GM21786 (cell line): ENCODE measurements around the gene CD320.
"Not testable (repeated sequence)": the region's sequence is repeated elsewhere in the genome, so short reads cannot be mapped to it uniquely, and the experiment has no call there.

Source experiments
- ATAC-seq: cut with Tn5 transposase; IDR thresholded peaks from one replicate; pipeline ENCODE4 v1.9.1; 2021; ENCODE audit not compliant: unreplicated experiment

The CD320 gene

GRCh38 chr19:8307965-8308866 is at the start of gene CD320:
Gene CD320 (minus strand): TSS chr19:8308358. CDS start chr19:8308290, 68 bp downstream.
- peak; percentile 71 for ATAC-seq

GRCh38 chr19:8357007-8357521 is 48.9 kb upstream of the CD320 start:
- no peak for ATAC-seq

GRCh38 chr19:8355631-8356402 is 47.7 kb upstream of the CD320 start:
- no peak for ATAC-seq

- not testable (repeated sequence) for ATAC-seq
These were observed 44.7 kb upstream of the CD320 start for GRCh38 chr19:8352845-8353244.

GRCh38 chr19:8352134-8352827 is 44.1 kb upstream of the CD320 start:
- no peak for ATAC-seq

GRCh38 chr19:8349629-8350372 is 41.6 kb upstream of the CD320 start:
- ATAC-seq, result not testable (repeated sequence)

GRCh38 chr19:8343483-8343844 is 35.3 kb upstream of the CD320 start:
- ATAC-seq, result no peak

- peak; percentile 70 for ATAC-seq
These were observed 34.7 kb upstream of the CD320 start, which contains the start of gene KANK3 for GRCh38 chr19:8342684-8343482. Gene KANK3 (minus strand): TSS chr19:8343262. CDS start chr19:8337828, 5,434 bp downstream.

- no peak for ATAC-seq
These were observed 34.1 kb upstream of the CD320 start for GRCh38 chr19:8342316-8342683.

- not testable (repeated sequence) for ATAC-seq
These were observed 33.3 kb upstream of the CD320 start for GRCh38 chr19:8341504-8341903.

- no peak for ATAC-seq
These were observed 32.4 kb upstream of the CD320 start for GRCh38 chr19:8340341-8341096.

GRCh38 chr19:8338835-8339234 is 30.7 kb upstream of the CD320 start:
- ATAC-seq, result no peak

- no peak for ATAC-seq
These were observed 29.6 kb upstream of the CD320 start for GRCh38 chr19:8337728-8338127.

- no peak for ATAC-seq
These were observed 28.5 kb upstream of the CD320 start for GRCh38 chr19:8336660-8337059.

- no peak for ATAC-seq
These were observed 28.0 kb upstream of the CD320 start for GRCh38 chr19:8336072-8336569.

GRCh38 chr19:8335343-8336071 is 27.3 kb upstream of the CD320 start:
- ATAC-seq, result no peak

- no peak for ATAC-seq
These were observed 26.5 kb upstream of the CD320 start for GRCh38 chr19:8334458-8335342.
